GM12878 (cell line): ENCODE data around the gene ADCY9.

Source experiments
- EP300 ChIP-seq, 2 experiments: fragments of 150-350 bp in 1 of 2; IDR thresholded peaks; 2 replicates each; pipeline ENCODE4 v1.6.1; 2011 to 2012; ENCODE audit warnings: low read depth in 2 of 2, low read length in 2 of 2, borderline replicate concordance in 1 of 2, improper control_type of control experiment in 1 of 2, inconsistent platforms in 1 of 2; ENCODE audit not compliant: control insufficient read depth in 1 of 2
- HDAC2 ChIP-seq: fragments of 200-600 bp; sonication (generic); IDR thresholded peaks from 2 replicates; pipeline ENCODE4 v1.6.1; 2017
- JUND ChIP-seq: IDR thresholded peaks from 2 replicates; pipeline ENCODE4 v1.6.1; 2012; ENCODE audit warnings: low read depth, mild to moderate bottlenecking, low read length, improper control_type of control experiment, moderate library complexity
- POLR2A ChIP-seq: IDR thresholded peaks from 2 replicates; pipeline ENCODE4 v1.6.1; 2011; ENCODE audit warnings: low read depth, mild to moderate bottlenecking, low read length
- SIN3A ChIP-seq: IDR thresholded peaks from 2 replicates; pipeline ENCODE4 v1.6.1; 2012; ENCODE audit warnings: low read depth, low read length, improper control_type of control experiment
- TARDBP ChIP-seq: IDR thresholded peaks from 2 replicates; pipeline ENCODE4 v1.6.1; 2016; ENCODE audit warnings: borderline replicate concordance
- ZNF274 ChIP-seq: IDR thresholded peaks from one replicate; pipeline ENCODE4 v1.8.0; 2011; ENCODE audit not compliant: insufficient read length, insufficient read depth
- TF ChIP-seq, protein P1 (sequence below), 3 experiments: IDR thresholded peaks in 2 of 3; conservative IDR thresholded peaks in 1 of 3; 2 replicates each; pipeline ENCODE4 v1.5.1; 2011; ENCODE audit warnings: low read depth in 3 of 3, low read length in 3 of 3, mild to moderate bottlenecking in 3 of 3, control low read depth in 2 of 3, moderate library complexity in 2 of 3, inconsistent platforms in 1 of 3, mixed read lengths in 1 of 3; ENCODE audit not compliant: control insufficient read depth in 2 of 3, insufficient read depth in 1 of 3; ENCODE audit errors: extremely low read depth in 1 of 3
- TF ChIP-seq, protein P2 (sequence below): fragments of 450-650 bp; IDR thresholded peaks from 2 replicates; pipeline ENCODE4 v1.6.1; 2016; ENCODE audit warnings: mild to moderate bottlenecking

DNA sequence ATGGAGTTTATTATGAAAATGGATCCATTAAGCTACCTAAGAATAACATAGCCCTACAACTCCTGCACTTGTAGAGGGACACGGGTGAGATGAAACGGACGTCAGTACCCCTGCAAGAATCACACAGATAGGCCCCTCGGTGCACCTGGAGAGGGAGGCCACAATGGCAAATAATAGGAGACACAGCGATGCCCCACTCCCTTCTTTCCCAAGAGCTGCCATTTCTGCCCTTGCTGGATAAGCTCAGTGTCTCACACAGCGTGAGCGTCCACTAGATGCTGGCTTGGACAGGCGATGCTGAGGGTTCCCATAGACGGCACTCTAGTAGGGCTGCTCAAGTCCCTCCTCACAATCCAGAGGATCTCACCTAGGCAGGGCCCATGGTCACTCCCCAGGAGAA lies 67.8 kb downstream of the ADCY9 start:
- TF ChIP-seq POLR2A (no peak), ZNF274 (no peak), EP300 (IDR thresholded peaks at IDR 0.05; ENCODE audit: borderline replicate concordance in 1 of 2, control insufficient read depth in 1 of 2, low read depth in 2 of 2, low read length in 2 of 2) (no peak), SIN3A (no peak), JUND (no peak), TARDBP (no peak), HDAC2 (no peak)
- TF ChIP-seq, protein P1, sequence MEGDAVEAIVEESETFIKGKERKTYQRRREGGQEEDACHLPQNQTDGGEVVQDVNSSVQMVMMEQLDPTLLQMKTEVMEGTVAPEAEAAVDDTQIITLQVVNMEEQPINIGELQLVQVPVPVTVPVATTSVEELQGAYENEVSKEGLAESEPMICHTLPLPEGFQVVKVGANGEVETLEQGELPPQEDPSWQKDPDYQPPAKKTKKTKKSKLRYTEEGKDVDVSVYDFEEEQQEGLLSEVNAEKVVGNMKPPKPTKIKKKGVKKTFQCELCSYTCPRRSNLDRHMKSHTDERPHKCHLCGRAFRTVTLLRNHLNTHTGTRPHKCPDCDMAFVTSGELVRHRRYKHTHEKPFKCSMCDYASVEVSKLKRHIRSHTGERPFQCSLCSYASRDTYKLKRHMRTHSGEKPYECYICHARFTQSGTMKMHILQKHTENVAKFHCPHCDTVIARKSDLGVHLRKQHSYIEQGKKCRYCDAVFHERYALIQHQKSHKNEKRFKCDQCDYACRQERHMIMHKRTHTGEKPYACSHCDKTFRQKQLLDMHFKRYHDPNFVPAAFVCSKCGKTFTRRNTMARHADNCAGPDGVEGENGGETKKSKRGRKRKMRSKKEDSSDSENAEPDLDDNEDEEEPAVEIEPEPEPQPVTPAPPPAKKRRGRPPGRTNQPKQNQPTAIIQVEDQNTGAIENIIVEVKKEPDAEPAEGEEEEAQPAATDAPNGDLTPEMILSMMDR (IDR thresholded peaks at IDR 0.05 in 2 of 3, conservative IDR thresholded peaks at IDR 0.05 in 1 of 3; ENCODE audit: control insufficient read depth in 2 of 3, extremely low read depth in 1 of 3, insufficient read depth in 1 of 3, low read depth in 3 of 3, low read length in 3 of 3) = no peak
- TF ChIP-seq, protein P2, sequence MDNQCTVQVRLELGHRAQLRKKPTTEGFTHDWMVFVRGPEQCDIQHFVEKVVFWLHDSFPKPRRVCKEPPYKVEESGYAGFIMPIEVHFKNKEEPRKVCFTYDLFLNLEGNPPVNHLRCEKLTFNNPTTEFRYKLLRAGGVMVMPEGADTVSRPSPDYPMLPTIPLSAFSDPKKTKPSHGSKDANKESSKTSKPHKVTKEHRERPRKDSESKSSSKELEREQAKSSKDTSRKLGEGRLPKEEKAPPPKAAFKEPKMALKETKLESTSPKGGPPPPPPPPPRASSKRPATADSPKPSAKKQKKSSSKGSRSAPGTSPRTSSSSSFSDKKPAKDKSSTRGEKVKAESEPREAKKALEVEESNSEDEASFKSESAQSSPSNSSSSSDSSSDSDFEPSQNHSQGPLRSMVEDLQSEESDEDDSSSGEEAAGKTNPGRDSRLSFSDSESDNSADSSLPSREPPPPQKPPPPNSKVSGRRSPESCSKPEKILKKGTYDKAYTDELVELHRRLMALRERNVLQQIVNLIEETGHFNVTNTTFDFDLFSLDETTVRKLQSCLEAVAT = no peak
